GM23338 (cell line): ENCODE data around the gene SH2D6. TPM values are rescaled to one million over a fixed set of nuclear protein-coding genes. Genes with fewer than 3 reads are reported as not detected.

ENCODE experiments used
- ATAC-seq: fragments of 200-7000 bp; cut with Tn5 transposase; 3 replicates; pipeline ENCODE4 v1.9.1; 2020
- DNase-seq: peaks from one replicate; pipeline ENCODE4 v3.0.0-alpha.2; 2015; ENCODE audit warnings: low spot score
- H2AFZ ChIP-seq: fragments of 200-600 bp; sonication (generic); 2 replicates; pipeline ENCODE4 v1.8.0; 2016; ENCODE audit warnings: antibody characterized with exemption, mild to moderate bottlenecking, moderate library complexity
- H3F3A ChIP-seq: fragments of 200-600 bp; sonication (generic); replicated peaks from 2 replicates; pipeline ENCODE4 v1.8.0; 2017; ENCODE audit warnings: antibody characterized with exemption, mixed run types, low read depth
- H3K27ac ChIP-seq: fragments of 200-600 bp; sonication (generic); 2 replicates; pipeline ENCODE4 v1.6.1; 2016; ENCODE audit warnings: low read depth
- H3K27me3 ChIP-seq: fragments of 200-600 bp; sonication (generic); 2 replicates; pipeline ENCODE4 v1.8.0; 2016; ENCODE audit warnings: mild to moderate bottlenecking, mixed run types, moderate library complexity; ENCODE audit not compliant: insufficient read depth
- H3K36me3 ChIP-seq: fragments of 200-600 bp; sonication (generic); 2 replicates; pipeline ENCODE4 v1.8.0; 2016; ENCODE audit warnings: mild to moderate bottlenecking; ENCODE audit not compliant: insufficient read depth
- H3K4me1 ChIP-seq: fragments of 200-600 bp; sonication (generic); 2 replicates; pipeline ENCODE4 v1.8.0; 2016; ENCODE audit warnings: mild to moderate bottlenecking, moderate library complexity; ENCODE audit not compliant: insufficient read depth
- H3K4me2 ChIP-seq: fragments of 200-600 bp; sonication (generic); 2 replicates; pipeline ENCODE4 v1.7.1; 2017; ENCODE audit warnings: mixed run types
- H3K4me3 ChIP-seq: fragments of 200-600 bp; sonication (generic); 2 replicates; pipeline ENCODE4 v1.6.1; 2016; ENCODE audit warnings: mixed run types
- H3K79me2 ChIP-seq: fragments of 200-600 bp; sonication (generic); replicated peaks from 2 replicates; pipeline ENCODE4 v1.8.0; 2017; ENCODE audit warnings: mild to moderate bottlenecking; ENCODE audit not compliant: insufficient read depth
- H3K9me2 ChIP-seq: fragments of 200-600 bp; sonication (generic); 2 replicates; pipeline ENCODE4 v1.8.0; 2017; ENCODE audit not compliant: insufficient read depth
- H4K20me1 ChIP-seq: fragments of 200-600 bp; sonication (generic); replicated peaks from 2 replicates; pipeline ENCODE4 v1.8.0; 2017; ENCODE audit warnings: mild to moderate bottlenecking; ENCODE audit not compliant: insufficient read depth
- H3K27ac Mint-ChIP-seq: 2 replicates; pipeline ENCODE4 v1.8.0; 2020; ENCODE audit warnings: inconsistent platforms, mild to moderate bottlenecking, moderate library complexity, mixed read lengths
- H3K27me3 Mint-ChIP-seq: 3 replicates; pipeline ENCODE4 v1.8.0; 2022; ENCODE audit warnings: low read depth, mild to moderate bottlenecking, moderate library complexity, mixed read lengths, inconsistent platforms; ENCODE audit not compliant: insufficient read depth, poor library complexity
- H3K36me3 Mint-ChIP-seq: 3 replicates; pipeline ENCODE4 v1.8.0; 2021; ENCODE audit warnings: low read depth, mild to moderate bottlenecking, inconsistent platforms, moderate library complexity, mixed read lengths
- H3K4me1 Mint-ChIP-seq: 3 replicates; pipeline ENCODE4 v1.8.0; 2020; ENCODE audit warnings: mild to moderate bottlenecking, inconsistent platforms, mixed read lengths
- H3K4me3 Mint-ChIP-seq: 3 replicates; pipeline ENCODE4 v1.8.0; 2021; ENCODE audit warnings: moderate library complexity, mild to moderate bottlenecking, inconsistent platforms, mixed read lengths
- H3K9me3 Mint-ChIP-seq: 3 replicates; pipeline ENCODE4 v1.8.0; 2020; ENCODE audit warnings: moderate library complexity, mild to moderate bottlenecking, inconsistent platforms, mixed read lengths
- CREB1 ChIP-seq: fragments of 250-450 bp; sonication (Bioruptor Pico); IDR thresholded peaks from 2 replicates; pipeline ENCODE4 v1.5.0; 2020; ENCODE audit warnings: low read depth, mild to moderate bottlenecking, moderate library complexity
- EZH2 ChIP-seq: fragments of 200-600 bp; sonication (generic); IDR thresholded peaks from one replicate; pipeline ENCODE4 v1.8.0; 2017; ENCODE audit warnings: antibody characterized with exemption, mild to moderate bottlenecking, low read depth; ENCODE audit not compliant: unreplicated experiment
- NANOG ChIP-seq: IDR thresholded peaks from 2 replicates; pipeline ENCODE4 v1.6.1; 2016; ENCODE audit warnings: antibody characterized with exemption, borderline replicate concordance
- polyA plus RNA-seq: library from polyadenylated mRNA; unstranded; fragments of >200 nt; fragmentation: Nextera tagmentation; extraction: Ambion mirVana; gene quantifications from 2 replicates; pipeline ENCODE4 v1.2.1, GENCODE V29; 2016
- total RNA-seq: library from RNA; depleted of rRNA; stranded (reverse); fragments of >200 nt; shearing (Covaris generic); gene quantifications from 2 replicates; pipeline ENCODE4 v1.2.3, GENCODE V29; 2014
- TF ChIP-seq, protein P1 (sequence below), 2 experiments: fragments of 200-600 bp in 1 of 2; sonication (generic) in 1 of 2; conservative IDR thresholded peaks; 2 replicates each; pipeline versions ENCODE4 v1.5.1 to v1.6.1; 2016 to 2017; ENCODE audit warnings: antibody characterized with exemption in 2 of 2, low read depth in 2 of 2, mild to moderate bottlenecking in 2 of 2, moderate library complexity in 1 of 2
- TF ChIP-seq, protein P2 (sequence below): fragments of 250-450 bp; sonication (Bioruptor Pico); IDR thresholded peaks from 2 replicates; pipeline ENCODE4 v1.5.0; 2020; ENCODE audit warnings: mild to moderate bottlenecking, moderate library complexity

Gene SH2D6
- total and polyA plus RNA-seq, 2 experiments from 2014 or later = 0.37 TPM; not detected in 1

DNA sequence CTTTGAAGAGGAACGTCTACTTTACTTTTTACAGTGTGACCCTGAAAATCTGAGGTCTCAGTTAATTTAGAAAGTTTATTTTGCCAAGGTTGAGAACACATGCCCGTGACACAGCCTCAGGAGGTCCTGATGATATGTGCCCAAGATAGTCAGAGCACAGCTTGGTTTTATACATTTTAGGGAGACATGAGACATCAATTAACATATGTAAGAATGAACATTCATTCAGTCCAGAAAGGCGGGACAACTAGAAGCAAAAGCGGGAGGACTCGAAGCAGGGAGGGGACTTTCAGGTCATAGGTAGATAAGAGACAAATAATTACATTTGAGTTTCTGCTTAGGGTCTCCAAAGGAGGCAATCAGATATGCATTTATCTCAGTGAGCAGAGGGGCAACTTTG is 40.3 kb upstream of the SH2D6 start:
- Histone ChIP-seq H3K27ac (no peak overlapping the region), H3K27me3 (no peaks in the 10 kb centered on the region), H3K4me3 (no peak overlapping the region), H3K4me2 (no peak overlapping the region), H2AFZ (no peak overlapping the region), H4K20me1 (no peaks in the 10 kb centered on the region), H3K4me1 (no peaks in the 10 kb centered on the region), H3K79me2 (no peaks in the 10 kb centered on the region), H3F3A (no peaks in the 10 kb centered on the region), H3K9me2 (no peaks in the 10 kb centered on the region), H3K36me3 (peaks cover 16% of the 10 kb centered on the region)
- ATAC-seq = no peak
- Mint-ChIP-seq H3K27me3 (peaks cover 4% of the 10 kb centered on the region), H3K4me1 (no peaks in the 10 kb centered on the region; the same call in 2 of the 3 replicates), H3K9me3 (peaks cover 22% of the 10 kb centered on the region), H3K4me3 (no peak overlapping the region), H3K36me3 (peaks cover 48% of the 10 kb centered on the region), H3K27ac (no peak overlapping the region)
- DNase-seq = no peak
- TF ChIP-seq, protein P1, sequence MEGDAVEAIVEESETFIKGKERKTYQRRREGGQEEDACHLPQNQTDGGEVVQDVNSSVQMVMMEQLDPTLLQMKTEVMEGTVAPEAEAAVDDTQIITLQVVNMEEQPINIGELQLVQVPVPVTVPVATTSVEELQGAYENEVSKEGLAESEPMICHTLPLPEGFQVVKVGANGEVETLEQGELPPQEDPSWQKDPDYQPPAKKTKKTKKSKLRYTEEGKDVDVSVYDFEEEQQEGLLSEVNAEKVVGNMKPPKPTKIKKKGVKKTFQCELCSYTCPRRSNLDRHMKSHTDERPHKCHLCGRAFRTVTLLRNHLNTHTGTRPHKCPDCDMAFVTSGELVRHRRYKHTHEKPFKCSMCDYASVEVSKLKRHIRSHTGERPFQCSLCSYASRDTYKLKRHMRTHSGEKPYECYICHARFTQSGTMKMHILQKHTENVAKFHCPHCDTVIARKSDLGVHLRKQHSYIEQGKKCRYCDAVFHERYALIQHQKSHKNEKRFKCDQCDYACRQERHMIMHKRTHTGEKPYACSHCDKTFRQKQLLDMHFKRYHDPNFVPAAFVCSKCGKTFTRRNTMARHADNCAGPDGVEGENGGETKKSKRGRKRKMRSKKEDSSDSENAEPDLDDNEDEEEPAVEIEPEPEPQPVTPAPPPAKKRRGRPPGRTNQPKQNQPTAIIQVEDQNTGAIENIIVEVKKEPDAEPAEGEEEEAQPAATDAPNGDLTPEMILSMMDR (conservative IDR thresholded peaks at IDR 0.05; ENCODE audit: low read depth in 2 of 2) = no peak
- TF ChIP-seq CREB1 (no peak), NANOG (no peak), EZH2 (no peak)
- TF ChIP-seq, protein P2, sequence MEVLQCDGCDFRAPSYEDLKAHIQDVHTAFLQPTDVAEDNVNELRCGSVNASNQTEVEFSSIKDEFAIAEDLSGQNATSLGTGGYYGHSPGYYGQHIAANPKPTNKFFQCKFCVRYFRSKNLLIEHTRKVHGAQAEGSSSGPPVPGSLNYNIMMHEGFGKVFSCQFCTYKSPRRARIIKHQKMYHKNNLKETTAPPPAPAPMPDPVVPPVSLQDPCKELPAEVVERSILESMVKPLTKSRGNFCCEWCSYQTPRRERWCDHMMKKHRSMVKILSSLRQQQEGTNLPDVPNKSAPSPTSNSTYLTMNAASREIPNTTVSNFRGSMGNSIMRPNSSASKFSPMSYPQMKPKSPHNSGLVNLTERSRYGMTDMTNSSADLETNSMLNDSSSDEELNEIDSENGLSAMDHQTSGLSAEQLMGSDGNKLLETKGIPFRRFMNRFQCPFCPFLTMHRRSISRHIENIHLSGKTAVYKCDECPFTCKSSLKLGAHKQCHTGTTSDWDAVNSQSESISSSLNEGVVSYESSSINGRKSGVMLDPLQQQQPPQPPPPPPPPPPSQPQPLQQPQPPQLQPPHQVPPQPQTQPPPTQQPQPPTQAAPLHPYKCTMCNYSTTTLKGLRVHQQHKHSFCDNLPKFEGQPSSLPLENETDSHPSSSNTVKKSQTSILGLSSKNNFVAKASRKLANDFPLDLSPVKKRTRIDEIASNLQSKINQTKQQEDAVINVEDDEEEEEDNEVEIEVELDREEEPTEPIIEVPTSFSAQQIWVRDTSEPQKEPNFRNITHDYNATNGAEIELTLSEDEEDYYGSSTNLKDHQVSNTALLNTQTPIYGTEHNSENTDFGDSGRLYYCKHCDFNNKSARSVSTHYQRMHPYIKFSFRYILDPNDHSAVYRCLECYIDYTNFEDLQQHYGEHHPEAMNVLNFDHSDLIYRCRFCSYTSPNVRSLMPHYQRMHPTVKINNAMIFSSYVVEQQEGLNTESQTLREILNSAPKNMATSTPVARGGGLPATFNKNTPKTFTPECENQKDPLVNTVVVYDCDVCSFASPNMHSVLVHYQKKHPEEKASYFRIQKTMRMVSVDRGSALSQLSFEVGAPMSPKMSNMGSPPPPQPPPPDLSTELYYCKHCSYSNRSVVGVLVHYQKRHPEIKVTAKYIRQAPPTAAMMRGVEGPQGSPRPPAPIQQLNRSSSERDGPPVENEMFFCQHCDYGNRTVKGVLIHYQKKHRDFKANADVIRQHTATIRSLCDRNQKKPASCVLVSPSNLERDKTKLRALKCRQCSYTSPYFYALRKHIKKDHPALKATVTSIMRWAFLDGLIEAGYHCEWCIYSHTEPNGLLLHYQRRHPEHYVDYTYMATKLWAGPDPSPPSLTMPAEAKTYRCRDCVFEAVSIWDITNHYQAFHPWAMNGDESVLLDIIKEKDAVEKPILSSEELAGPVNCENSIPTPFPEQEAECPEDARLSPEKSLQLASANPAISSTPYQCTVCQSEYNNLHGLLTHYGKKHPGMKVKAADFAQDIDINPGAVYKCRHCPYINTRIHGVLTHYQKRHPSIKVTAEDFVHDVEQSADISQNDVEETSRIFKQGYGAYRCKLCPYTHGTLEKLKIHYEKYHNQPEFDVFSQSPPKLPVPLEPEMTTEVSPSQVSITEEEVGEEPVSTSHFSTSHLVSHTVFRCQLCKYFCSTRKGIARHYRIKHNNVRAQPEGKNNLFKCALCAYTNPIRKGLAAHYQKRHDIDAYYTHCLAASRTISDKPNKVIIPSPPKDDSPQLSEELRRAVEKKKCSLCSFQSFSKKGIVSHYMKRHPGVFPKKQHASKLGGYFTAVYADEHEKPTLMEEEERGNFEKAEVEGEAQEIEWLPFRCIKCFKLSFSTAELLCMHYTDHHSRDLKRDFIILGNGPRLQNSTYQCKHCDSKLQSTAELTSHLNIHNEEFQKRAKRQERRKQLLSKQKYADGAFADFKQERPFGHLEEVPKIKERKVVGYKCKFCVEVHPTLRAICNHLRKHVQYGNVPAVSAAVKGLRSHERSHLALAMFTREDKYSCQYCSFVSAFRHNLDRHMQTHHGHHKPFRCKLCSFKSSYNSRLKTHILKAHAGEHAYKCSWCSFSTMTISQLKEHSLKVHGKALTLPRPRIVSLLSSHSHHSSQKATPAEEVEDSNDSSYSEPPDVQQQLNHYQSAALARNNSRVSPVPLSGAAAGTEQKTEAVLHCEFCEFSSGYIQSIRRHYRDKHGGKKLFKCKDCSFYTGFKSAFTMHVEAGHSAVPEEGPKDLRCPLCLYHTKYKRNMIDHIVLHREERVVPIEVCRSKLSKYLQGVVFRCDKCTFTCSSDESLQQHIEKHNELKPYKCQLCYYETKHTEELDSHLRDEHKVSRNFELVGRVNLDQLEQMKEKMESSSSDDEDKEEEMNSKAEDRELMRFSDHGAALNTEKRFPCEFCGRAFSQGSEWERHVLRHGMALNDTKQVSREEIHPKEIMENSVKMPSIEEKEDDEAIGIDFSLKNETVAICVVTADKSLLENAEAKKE (CRISPR knock-in tag) = no peak
